Activated CD4-positive, alpha-beta T cell treated with anti-CD3 and anti-CD28 coated beads, Interleukin-2, amount 10 ng/mL, durations not matched to agents 7 days and 5 days (primary cell): Measurements from ENCODE around the gene PURA. TPM values are rescaled to one million over a fixed set of nuclear protein-coding genes. Genes with fewer than 3 reads are reported as not detected.

ENCODE experiments used
- CTCF ChIA-PET: fragments of 350-600 bp; sonication (Branson Sonifier 250); formaldehyde crosslinking; loops from one replicate; lab custom pipeline; 2021; ENCODE audit warnings: antibody characterized with exemption; lab: Charles Lee
- POLR2A ChIA-PET: fragments of 350-600 bp; sonication (Branson Sonifier 250); formaldehyde crosslinking; loops from one replicate; lab custom pipeline; 2021; ENCODE audit warnings: antibody characterized with exemption; lab: Charles Lee
- DNase-seq: peaks from one replicate; pipeline ENCODE4 v3.0.0-alpha.2; 2020
- H3K27ac Mint-ChIP-seq: one replicate; pipeline ENCODE4 v1.8.0; 2021; ENCODE audit warnings: mild to moderate bottlenecking, moderate library complexity, mixed read lengths
- H3K27me3 Mint-ChIP-seq: one replicate; pipeline ENCODE4 v1.8.0; 2021; ENCODE audit warnings: mixed read lengths
- H3K36me3 Mint-ChIP-seq: one replicate; pipeline ENCODE4 v1.8.0; 2021; ENCODE audit warnings: low read depth, mixed read lengths
- H3K4me1 Mint-ChIP-seq: one replicate; pipeline ENCODE4 v1.8.0; 2021; ENCODE audit warnings: mixed read lengths
- H3K4me3 Mint-ChIP-seq: one replicate; pipeline ENCODE4 v1.8.0; 2021; ENCODE audit warnings: mild to moderate bottlenecking, moderate library complexity, mixed read lengths
- H3K9me3 Mint-ChIP-seq: one replicate; pipeline ENCODE4 v1.8.0; 2021; ENCODE audit warnings: mixed read lengths
- total RNA-seq, 2 experiments: library from RNA; stranded (reverse); gene quantifications; one replicate each; pipeline ENCODE4 v1.2.3, GENCODE V29; 2021

Gene PURA
- total RNA-seq, 2 experiments from 2014 or later = 15.5 to 15.7 TPM

DNA sequence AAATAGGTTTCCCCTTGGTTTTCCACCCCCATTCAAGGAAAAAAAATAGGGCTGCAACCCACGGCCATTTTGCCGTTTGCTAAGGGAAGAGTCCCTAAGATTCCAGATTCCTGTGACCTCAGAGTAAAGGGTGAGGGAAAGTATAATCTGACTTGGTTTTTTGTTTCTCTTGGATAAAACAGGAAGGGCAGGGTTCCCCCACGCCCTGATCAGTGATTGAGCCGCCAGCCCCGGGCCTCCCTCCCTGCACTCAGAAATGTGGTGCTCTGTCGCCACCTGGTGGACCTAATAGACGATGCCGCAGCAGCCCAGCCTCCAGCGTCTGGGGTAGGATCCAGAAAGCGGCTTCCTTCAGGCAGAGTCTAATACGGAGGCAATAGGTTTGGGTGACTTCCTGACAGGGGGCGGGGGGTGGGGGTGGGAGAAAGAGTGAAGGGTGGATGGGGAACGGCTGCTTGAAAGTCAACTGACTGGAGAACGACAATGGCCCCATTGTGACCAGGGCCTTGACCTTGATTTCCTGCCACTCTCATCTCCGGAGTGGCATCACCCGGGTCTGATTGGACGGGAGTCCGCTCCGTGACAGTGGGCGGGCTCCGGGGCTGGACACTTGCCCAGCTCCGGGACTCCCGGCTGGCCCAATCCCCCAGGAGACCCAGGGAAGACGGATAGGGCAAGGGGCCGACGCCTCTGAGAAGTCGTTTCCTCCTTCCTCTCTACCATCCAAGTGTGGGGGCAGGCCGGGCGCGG lies 43.3 kb downstream of the PURA start:
- Mint-ChIP-seq H3K9me3 (no peaks in the 10 kb centered on the region), H3K4me3 (peak overlapping the region; percentile 5), H3K4me1 (peaks cover 10% of the 10 kb centered on the region), H3K36me3 (no peaks in the 10 kb centered on the region), H3K27me3 (no peaks in the 10 kb centered on the region), H3K27ac (peak overlapping the region; percentile 26)
- CTCF ChIA-PET = interaction anchor here (0.6 to 1.2 kb wide), 4 partner anchors 11 to 370 kb away, joined by 3 to 5 read pairs (median 3); no protein-coding TSS in a partner anchor
- DNase-seq = peak; percentile 89
- POLR2A ChIA-PET = no interaction called here

DNA sequence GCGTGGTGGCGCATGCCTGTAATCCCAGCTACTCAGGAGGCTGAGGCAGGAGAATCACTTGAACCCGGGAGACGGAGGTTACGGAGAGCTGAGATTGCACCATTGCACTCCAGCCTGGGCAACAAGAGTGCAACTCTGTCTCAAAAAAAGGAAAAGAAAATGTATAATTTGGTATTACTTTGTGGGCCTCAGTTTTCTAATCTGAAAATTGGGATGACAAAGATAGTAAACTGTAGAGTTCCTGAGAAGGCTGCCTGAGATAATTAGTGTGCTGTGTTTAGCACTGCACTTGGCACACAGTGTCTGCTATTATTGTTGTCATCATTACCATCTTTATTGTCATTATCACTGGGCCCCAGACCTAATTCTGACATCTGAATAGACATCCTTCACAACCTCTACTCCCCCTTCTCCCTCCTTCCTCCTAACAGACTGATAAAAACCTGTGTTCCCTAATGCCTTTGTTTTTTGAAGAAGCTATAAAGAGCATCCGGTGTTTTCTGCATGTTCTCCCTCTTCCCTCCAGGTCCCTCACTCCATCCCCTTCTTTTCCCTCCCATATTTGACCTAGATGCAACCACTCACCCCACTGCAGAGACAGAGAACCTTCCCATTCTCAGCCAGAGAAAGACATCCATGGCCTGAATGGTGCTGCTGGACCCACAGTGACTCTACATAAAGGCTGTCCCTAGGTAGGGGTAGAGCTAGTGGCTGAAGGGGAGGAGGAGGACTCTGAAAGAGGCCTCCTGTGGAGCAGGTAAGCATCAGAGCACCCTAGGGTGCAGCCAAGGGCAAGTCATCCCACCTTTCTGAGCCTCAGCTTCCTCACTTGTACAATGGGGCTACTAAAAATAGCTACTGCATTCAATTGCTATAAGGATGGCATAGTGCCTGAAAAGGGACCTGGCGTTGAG lies 45.4 kb downstream of the PURA start:
- ChIA-PET CTCF (interaction anchor here (1.2 to 2.0 kb wide), 3 partner anchors 16 to 85 kb away, joined by 3 to 9 read pairs (median 3); partner anchors contain the start of gene CYSTM1), POLR2A (no interaction called here)
- Mint-ChIP-seq H3K27me3 (peaks cover 3% of the 10 kb centered on the region), H3K27ac (no peak overlapping the region), H3K36me3 (no peaks in the 10 kb centered on the region), H3K4me1 (peaks cover 10% of the 10 kb centered on the region), H3K4me3 (no peak overlapping the region), H3K9me3 (no peaks in the 10 kb centered on the region)
- DNase-seq = no peak

DNA sequence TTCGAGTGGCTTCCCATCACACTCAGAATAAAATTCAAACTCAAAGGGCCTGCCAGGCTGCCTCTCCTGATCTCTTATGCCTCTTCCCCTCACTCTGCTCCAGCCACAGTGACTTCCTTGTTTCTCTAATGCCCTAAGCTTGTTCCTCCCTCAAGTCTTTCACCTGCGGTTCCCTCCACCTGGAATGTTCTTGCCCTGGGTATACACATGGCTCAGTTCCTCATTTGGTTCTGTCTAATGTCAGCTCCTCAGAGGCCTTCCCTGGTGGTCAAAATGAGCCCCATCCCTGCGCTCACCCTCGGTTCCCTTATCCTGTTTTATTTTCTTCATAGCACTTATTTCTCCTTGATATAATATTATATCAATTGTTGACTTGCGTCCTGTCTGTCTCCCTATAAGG lies 48.4 kb downstream of the PURA start:
- H3K4me3 Mint-ChIP-seq = no peak overlapping the region
- H3K27me3 Mint-ChIP-seq = peaks cover 3% of the 10 kb centered on the region
- H3K9me3 Mint-ChIP-seq = no peaks in the 10 kb centered on the region
- ChIA-PET POLR2A (no interaction called here), CTCF (interaction anchor here (0.7 to 0.9 kb wide), 2 partner anchors 9 to 86 kb away, joined by 3 read pairs; no protein-coding TSS in a partner anchor)
- no peaks in the 10 kb centered on the region for H3K36me3 Mint-ChIP-seq
- no peak for DNase-seq
- no peak overlapping the region for H3K27ac Mint-ChIP-seq
- H3K4me1 Mint-ChIP-seq = peaks cover 2% of the 10 kb centered on the region

DNA sequence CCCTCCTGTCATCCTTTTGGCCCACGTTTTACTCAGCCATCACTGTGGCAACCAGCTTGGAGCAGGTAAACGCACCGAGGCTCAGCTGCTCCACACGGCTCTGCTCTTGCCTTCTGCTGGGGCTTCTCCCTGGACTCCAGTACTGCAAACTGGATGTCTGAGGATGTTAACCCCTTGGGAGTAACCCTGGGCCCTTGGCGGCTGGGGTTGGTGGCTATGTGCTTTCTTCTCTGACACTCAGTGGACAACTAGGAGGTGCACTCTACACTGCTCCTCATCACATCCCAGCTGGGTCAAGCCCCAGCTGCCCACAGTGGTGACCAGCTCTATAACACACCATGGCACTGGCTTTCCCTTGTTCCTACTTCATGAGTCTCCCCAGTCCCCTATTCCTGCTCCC lies 48.9 kb downstream of the PURA start:
- Mint-ChIP-seq H3K27me3 (peaks cover 3% of the 10 kb centered on the region), H3K27ac (no peak overlapping the region), H3K4me3 (no peak overlapping the region), H3K36me3 (no peaks in the 10 kb centered on the region), H3K4me1 (no peaks in the 10 kb centered on the region), H3K9me3 (no peaks in the 10 kb centered on the region)
- no peak for DNase-seq
- POLR2A ChIA-PET = no interaction called here
- CTCF ChIA-PET = interaction anchor here (0.7 to 0.9 kb wide), 2 partner anchors 8 to 86 kb away, joined by 3 read pairs; no protein-coding TSS in a partner anchor

DNA sequence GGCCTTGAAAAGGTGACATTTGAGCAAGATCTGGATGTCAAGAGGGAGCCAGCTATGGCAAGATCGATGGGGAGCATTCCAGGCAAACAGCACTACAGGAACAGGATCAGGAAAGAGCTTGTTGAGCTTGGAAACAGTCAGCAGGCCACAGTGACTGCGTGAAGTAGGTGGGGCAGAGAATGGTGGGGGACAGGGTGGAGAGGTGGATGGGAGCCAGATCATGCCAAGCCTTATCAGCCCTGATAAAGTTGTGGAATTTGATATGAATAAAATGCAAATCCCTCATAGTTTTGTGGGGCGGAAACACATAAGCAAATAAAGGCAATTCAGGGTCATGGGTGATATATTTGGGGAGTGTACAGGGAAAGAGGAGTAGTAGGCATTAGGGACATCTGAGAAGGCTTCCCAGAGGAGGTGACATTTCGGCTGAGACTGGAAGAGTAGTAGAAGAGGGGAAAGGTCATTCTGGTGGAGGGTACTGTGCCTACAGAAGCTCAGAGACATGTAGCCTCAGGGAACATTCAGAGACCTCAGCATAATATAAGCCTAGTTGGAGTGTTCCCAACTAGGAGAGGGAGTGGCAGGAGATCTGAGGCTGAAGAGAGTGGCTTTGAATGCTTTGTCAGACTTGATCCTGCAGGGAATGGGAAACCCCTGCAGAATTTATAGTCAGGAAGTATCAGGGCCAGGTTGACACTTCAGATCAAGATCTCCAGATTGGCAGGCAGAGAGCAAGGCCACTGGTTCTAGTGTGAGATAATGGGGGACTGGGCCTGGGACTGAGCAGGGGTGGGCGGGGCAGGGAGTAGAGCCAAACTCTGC lies 51.4 kb downstream of the PURA start:
- Mint-ChIP-seq H3K27me3 (peaks cover 3% of the 10 kb centered on the region), H3K4me1 (peaks cover 5% of the 10 kb centered on the region), H3K27ac (no peak overlapping the region), H3K9me3 (no peaks in the 10 kb centered on the region), H3K36me3 (no peaks in the 10 kb centered on the region), H3K4me3 (no peak overlapping the region)
- ChIA-PET CTCF (interaction anchor here (0.8 to 1.0 kb wide), 2 partner anchors 15 to 19 kb away, joined by 3 read pairs; no protein-coding TSS in a partner anchor), POLR2A (no interaction called here)
- no peak for DNase-seq

DNA sequence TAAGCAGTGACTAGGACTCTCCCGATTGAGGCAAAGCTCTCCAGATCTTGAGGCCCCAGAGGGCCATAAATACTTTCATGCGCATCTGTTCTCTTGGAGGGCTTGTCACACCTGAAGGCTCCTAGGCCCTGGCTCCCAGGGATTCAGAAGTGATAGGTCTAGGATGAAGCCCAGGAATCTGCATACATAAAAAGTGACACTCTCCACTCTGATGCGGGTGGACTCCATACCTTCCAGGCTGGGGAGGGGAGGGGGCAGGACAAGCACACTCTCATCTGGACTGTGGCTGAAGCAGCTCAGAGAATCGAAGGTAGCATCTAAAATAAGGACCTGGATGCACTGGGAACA lies 52.0 kb downstream of the PURA start:
- H3K36me3 Mint-ChIP-seq = no peaks in the 10 kb centered on the region
- POLR2A ChIA-PET = no interaction called here
- no peaks in the 10 kb centered on the region for H3K9me3 Mint-ChIP-seq
- peaks cover 3% of the 10 kb centered on the region for H3K27me3 Mint-ChIP-seq
- DNase-seq = no peak
- CTCF ChIA-PET = interaction anchor here (0.8 kb wide), 1 partner anchor 20 kb away, joined by 3 read pairs; no protein-coding TSS in a partner anchor
- peaks cover 5% of the 10 kb centered on the region for H3K4me1 Mint-ChIP-seq
- no peak overlapping the region for H3K27ac Mint-ChIP-seq
- no peak overlapping the region for H3K4me3 Mint-ChIP-seq

DNA sequence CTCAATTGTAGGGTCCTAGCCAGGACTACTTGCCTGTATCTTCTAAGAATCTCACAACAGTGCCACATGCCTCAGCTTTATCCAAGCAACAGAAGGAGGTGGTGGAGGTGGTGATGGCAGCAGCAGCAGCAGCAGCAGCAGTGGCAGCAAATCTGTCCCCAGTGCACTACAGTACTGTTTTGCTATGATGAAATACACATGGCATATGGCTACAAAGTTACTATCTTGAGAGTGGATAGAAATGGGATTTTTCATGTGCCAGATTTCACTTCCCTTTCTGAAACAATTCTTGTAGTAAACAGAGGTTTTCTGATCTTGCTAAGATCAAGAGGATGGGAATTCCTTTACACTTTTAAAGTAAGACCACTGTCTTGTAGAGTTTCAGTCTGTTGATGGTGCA lies 53.0 kb downstream of the PURA start:
- Mint-ChIP-seq H3K4me1 (peaks cover 5% of the 10 kb centered on the region), H3K27ac (no peak overlapping the region), H3K9me3 (no peaks in the 10 kb centered on the region), H3K27me3 (peaks cover 6% of the 10 kb centered on the region), H3K4me3 (no peak overlapping the region), H3K36me3 (no peaks in the 10 kb centered on the region)
- CTCF ChIA-PET = no interaction called here
- POLR2A ChIA-PET = no interaction called here
- no peak for DNase-seq

DNA sequence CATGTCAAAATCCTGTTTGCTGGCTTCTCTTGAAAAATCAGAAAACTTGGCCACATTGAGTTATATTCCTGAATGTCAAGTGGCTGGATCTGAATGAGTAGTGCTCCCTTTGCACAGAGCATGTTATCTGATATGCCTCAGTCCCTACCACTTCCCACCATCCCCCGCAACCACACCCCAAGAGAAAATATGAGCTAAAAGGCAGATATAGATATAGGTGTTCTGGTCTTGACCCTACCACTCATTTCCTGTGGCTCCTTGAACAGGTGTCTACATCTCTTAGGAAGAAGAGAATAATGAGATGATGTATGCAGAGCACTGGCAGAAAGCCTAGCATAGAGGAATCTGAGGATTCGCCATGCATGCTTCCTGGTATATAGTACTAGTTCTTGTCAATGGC lies 54.5 kb downstream of the PURA start:
- H3K9me3 Mint-ChIP-seq = no peaks in the 10 kb centered on the region
- peaks cover 7% of the 10 kb centered on the region for H3K27me3 Mint-ChIP-seq
- ChIA-PET CTCF (interaction anchor here (0.7 to 1.8 kb wide), 3 partner anchors 10 to 96 kb away, joined by 3 to 4 read pairs (median 3); no protein-coding TSS in a partner anchor), POLR2A (no interaction called here)
- H3K27ac Mint-ChIP-seq = no peak overlapping the region
- H3K4me3 Mint-ChIP-seq = no peak overlapping the region
- H3K36me3 Mint-ChIP-seq = no peaks in the 10 kb centered on the region
- no peak for DNase-seq
- peaks cover 5% of the 10 kb centered on the region for H3K4me1 Mint-ChIP-seq

DNA sequence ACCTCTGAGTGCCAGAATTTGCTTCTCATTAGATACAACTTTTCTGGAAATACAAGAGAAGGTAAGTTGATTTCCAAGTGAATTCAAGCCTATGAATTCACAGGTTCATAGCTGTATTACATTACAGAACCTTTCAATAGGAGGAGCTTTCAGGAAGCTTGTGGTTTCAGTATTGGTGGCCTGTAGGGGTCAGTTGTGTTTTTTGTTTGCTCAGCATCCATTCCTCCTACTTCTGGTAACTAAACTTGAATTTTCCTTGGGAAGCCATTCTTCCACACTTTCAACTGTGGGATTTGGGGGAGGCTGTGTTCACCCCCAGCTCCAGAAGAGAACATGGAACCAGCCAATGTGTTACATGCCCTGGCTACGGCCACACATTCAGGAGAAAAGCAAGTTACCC lies 55.5 kb downstream of the PURA start:
- Mint-ChIP-seq H3K4me3 (no peak overlapping the region), H3K27me3 (peaks cover 11% of the 10 kb centered on the region), H3K9me3 (no peaks in the 10 kb centered on the region), H3K36me3 (no peaks in the 10 kb centered on the region), H3K4me1 (peaks cover 11% of the 10 kb centered on the region), H3K27ac (no peak overlapping the region)
- ChIA-PET POLR2A (no interaction called here), CTCF (interaction anchor here (0.8 to 2.1 kb wide), 7 partner anchors 9 to 382 kb away, joined by 3 to 6 read pairs (median 3); no protein-coding TSS in a partner anchor)
- DNase-seq = no peak

DNA sequence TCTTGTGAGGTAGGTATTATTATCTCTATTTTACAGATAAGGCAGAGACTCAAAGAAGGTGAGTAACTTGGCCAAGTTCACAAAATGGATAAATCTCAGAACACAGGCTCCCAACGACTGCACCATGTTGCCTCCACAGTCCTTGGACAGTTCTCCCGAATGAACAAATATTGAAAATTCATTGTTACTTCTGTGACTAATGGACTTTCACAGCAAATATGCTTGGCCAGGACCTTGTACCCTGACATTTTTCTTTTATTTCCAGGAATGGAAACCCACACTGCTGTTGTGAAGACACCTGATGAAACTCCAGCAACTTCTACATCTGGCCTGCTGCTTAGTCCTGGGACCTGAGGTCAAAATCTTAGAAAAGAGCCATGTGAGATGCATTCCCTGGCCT lies 58.6 kb downstream of the PURA start:
- ChIA-PET CTCF (no interaction called here), POLR2A (no interaction called here)
- Mint-ChIP-seq H3K27ac (no peak overlapping the region), H3K4me3 (no peak overlapping the region), H3K9me3 (no peaks in the 10 kb centered on the region), H3K36me3 (peaks cover 3% of the 10 kb centered on the region), H3K27me3 (peaks cover 15% of the 10 kb centered on the region), H3K4me1 (peaks cover 25% of the 10 kb centered on the region)
- DNase-seq = no peak

DNA sequence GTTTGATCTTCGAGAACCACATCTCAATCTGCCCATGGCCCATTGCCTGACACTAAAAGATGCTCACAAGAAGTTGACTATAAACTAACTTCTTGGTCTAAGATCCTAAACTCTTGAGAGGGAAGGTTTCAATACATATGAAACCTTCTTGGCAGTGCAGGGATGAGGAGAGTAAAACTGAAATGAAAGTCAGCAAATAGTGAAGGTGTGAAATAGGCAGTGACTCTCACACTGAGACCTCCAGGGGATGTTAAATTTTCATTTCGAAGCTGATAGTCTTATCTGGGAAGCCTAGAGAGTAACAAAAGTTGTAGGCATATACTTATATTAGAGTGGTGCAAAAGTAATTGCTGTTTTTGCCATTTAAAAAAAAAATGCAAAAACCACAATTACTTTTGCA lies 60.1 kb downstream of the PURA start:
- Mint-ChIP-seq H3K27ac (peak overlapping the region; percentile 64), H3K27me3 (peaks cover 15% of the 10 kb centered on the region), H3K36me3 (peaks cover 3% of the 10 kb centered on the region), H3K4me3 (peak overlapping the region; percentile 31), H3K9me3 (no peaks in the 10 kb centered on the region), H3K4me1 (peaks cover 20% of the 10 kb centered on the region)
- DNase-seq = no peak
- POLR2A ChIA-PET = no interaction called here
- CTCF ChIA-PET = interaction anchor here (1.0 to 1.7 kb wide), 3 partner anchors 15 to 386 kb away, joined by 3 read pairs; no protein-coding TSS in a partner anchor
